Spleen (tissue), 7 donors: Measurements from ENCODE around the gene GPR6.

ENCODE experiments used
- POLR2AphosphoS5 ChIP-seq, 3 donors: sonication (generic); formaldehyde crosslinking; IDR thresholded peaks; one replicate each; pipeline ENCODE4 v1.5.1; 2017; ENCODE audit warnings: antibody characterized with exemption in 3 of 3
- TF ChIP-seq, protein P1 (sequence below), 11 experiments: fragments of 200-600 bp in 7 of 11; fragments of 450-650 bp in 4 of 11; sonication (generic) in 4 of 11; IDR thresholded peaks in 8 of 11; conservative IDR thresholded peaks in 3 of 11; 1 replicate in 7 of 11; 2 replicates in 4 of 11; pipeline versions ENCODE4 v1.4.0 to v1.8.0; 2016 to 2021; ENCODE audit warnings: antibody characterized with exemption in 11 of 11, inconsistent platforms in 4 of 11, mild to moderate bottlenecking in 1 of 11
- donor health status: DM: no; HTN: no; CAD: no; lungs with moderate emphysema.
- donor health status: DM: no; HTN: no; CAD: no.
- donor health status: DM: no; HTN: no; CAD: no.

DNA sequence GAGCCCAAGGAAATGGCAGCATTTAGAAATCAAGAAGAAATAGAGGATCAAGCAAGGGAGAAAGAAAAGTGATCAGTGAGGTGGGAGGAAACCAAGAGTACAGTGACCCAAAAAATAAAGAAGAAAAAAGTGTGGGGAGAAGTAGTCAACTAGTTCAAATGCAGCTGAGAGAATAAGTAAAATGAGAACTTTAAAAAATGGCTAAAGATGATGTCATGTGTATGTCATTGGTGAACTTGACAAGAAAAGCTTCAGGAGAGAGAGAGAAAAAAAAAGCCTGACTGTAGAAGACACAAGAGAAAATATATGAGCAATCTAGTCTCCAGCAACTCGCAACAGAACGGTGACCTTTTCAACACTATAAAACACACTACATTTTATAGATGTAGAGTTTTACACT is 6.3 kb downstream of the GPR6 start:
- TF ChIP-seq, protein P1, sequence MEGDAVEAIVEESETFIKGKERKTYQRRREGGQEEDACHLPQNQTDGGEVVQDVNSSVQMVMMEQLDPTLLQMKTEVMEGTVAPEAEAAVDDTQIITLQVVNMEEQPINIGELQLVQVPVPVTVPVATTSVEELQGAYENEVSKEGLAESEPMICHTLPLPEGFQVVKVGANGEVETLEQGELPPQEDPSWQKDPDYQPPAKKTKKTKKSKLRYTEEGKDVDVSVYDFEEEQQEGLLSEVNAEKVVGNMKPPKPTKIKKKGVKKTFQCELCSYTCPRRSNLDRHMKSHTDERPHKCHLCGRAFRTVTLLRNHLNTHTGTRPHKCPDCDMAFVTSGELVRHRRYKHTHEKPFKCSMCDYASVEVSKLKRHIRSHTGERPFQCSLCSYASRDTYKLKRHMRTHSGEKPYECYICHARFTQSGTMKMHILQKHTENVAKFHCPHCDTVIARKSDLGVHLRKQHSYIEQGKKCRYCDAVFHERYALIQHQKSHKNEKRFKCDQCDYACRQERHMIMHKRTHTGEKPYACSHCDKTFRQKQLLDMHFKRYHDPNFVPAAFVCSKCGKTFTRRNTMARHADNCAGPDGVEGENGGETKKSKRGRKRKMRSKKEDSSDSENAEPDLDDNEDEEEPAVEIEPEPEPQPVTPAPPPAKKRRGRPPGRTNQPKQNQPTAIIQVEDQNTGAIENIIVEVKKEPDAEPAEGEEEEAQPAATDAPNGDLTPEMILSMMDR (IDR thresholded peaks at IDR 0.05 in 8 of 11, conservative IDR thresholded peaks at IDR 0.05 in 3 of 11) = no peak
- TF ChIP-seq POLR2AphosphoS5 (IDR thresholded peaks at IDR 0.05) = no peak
